HG03103 (cell line): Measurements from ENCODE around the gene DCTN1.
"Not testable (repeated sequence)": the region's sequence is repeated elsewhere in the genome, so short reads cannot be mapped to it uniquely, and the experiment has no call there.

ENCODE experiments used
- ATAC-seq: cut with Tn5 transposase; IDR thresholded peaks from one replicate; pipeline ENCODE4 v1.9.1; 2021; ENCODE audit warnings: low read depth; ENCODE audit not compliant: unreplicated experiment

DCTN1 gene

GRCh38 chr2:74373985-74374384, 6.1 kb downstream of the DCTN1 start:
- ATAC-seq = no peak

DNA sequence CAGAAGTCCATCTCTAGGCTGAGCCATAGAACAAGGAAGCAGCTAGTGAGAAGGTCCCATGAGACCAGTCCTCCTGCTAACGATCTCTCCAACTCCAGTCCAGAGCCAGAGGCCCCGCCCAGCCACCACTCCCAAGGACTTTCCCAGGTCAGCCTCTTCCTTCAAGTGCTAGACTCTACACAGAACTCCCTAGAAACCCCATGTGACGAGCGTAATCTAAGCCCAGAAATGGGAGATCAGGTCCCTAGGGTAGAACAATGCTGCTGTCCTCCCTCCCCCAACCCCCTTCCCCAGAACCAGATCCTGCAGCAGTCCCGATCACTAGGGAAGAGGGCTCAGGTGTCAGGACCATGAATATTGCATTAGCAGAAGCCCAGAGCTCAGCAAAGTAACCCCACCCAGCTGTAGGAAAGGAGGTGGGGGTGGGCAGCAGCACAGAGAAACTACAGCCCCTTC, 6.9 kb downstream of the DCTN1 start:
- ATAC-seq = no peak

- no peak for ATAC-seq
Measured at GRCh38 chr2:74372674-74373073, 7.4 kb downstream of the DCTN1 start.

- no peak for ATAC-seq
Measured at GRCh38 chr2:74371421-74371820, 8.7 kb downstream of the DCTN1 start.

DNA sequence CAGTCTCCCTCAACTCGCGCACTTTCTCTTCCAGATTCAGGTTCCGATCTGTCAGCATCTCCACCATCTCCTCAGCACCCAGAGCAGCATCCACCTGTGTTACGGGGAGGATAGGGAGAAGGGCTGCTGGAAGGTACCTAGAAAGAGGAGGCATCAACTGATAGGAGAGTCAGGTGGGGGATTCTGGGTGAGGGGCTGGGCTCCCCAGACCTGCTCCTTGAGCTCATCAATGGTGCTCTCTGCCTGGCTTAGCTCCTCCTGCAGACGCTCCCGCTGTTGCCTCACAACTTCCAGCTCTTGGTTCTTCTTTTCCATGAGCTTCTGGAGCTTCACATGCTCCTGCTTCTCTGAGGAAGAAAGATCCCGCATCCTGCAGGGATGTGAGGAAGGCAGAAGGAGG, 10.1 kb downstream of the DCTN1 start:
- no peak for ATAC-seq

DNA sequence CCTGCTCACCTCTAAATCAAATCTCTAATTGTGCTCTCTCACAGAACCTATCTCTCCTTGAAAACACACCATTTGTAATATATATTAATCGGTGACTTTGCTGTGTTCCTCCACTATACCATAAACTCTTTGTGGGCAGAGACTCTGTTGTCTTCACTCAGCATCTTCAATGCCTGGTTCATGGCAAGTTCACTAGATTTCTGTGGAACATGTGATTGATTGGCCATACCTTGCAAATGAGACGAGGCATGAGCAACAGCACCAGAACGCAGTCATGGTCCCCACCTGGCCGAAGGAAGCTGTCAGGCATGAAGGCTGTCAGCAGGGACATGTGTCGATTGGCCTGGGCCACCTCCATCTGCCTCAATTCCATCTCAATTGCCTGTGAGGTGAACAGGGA, 11.6 kb downstream of the DCTN1 start:
- ATAC-seq = no peak

DNA sequence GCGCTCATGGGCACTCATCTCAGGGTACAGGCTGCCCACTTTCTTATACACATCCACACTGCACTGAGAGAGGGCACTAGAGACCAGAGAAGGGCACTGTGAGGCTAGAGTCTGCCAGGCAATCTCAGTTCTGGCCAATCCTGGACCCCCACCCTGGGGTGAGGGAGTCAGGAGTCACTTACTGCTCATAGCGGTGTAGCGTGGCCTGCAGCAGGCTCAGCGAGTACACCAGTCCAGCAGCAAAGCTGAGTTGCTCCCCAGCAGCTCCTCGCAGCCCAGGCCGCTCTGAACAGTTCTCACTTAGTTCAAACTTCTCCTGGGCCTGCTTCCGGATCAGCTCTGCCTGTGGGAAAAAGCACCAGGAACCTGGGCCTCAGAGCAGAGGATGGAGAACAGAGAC, 12.3 kb downstream of the DCTN1 start:
- ATAC-seq = no peak

GRCh38 chr2:74366036-74366435, 14.1 kb downstream of the DCTN1 start:
- no peak for ATAC-seq

GRCh38 chr2:74364533-74365505, 15.3 kb downstream of the DCTN1 start:
- ATAC-seq = no peak

- ATAC-seq = no peak
Measured at GRCh38 chr2:74361327-74361726, 18.8 kb downstream of the DCTN1 start.

DNA sequence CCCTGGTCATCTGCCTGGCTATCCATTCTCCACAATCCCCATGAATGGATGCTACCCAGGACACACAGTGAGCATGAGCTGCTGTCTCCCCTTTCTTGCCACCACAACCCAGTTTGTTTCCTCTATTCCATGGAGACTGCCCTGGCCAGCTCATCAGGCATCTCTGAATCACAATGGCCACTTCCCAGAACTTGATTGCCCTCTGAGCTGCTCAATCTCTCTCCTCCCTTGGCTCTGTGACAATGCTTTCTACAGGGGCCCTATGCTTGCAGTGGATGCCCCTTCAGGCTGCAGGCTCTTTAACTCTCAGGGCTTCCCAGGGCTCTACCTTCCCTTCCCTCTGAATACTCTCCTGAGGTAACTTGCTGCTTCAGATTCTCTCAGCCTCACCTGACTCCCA, 22.5 kb downstream of the DCTN1 start:
- ATAC-seq = no peak

DNA sequence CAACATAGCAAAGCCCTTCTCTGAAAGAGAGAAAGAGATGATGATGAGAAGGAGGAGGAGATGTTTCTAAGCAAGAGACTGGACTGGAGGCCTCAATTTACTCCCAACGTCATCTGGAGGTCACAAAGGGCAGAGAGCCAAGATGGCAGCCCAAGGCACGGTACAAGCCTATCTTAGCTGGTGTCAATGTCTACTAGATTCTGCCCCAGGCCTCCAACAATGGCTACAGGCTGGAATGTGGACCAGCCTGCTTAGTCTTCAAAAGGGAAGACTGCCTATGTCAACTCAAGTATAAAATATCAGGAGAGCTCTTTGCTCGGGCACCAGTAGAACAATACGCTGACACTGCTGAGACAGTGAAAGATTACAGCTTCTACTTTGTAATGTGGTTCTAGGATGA, 30.2 kb downstream of the DCTN1 start:
- no peak for ATAC-seq

GRCh38 chr2:74347742-74348141, 32.4 kb downstream of the DCTN1 start:
- no peak for ATAC-seq

- ATAC-seq = no peak
Measured at GRCh38 chr2:74347303-74347702, 32.8 kb downstream of the DCTN1 start.

- ATAC-seq = no peak
Measured at GRCh38 chr2:74345272-74345943, 34.7 kb downstream of the DCTN1 start.

GRCh38 chr2:74343316-74343715, 36.8 kb downstream of the DCTN1 start, which contains the start of gene SLC4A5:
Gene SLC4A5, minus strand, starts transcription at chr2:74343416. Its CDS starts 28,393 bp downstream, at chr2:74315023.
- no peak for ATAC-seq

GRCh38 chr2:74336227-74336626, 43.9 kb downstream of the DCTN1 start:
- not testable (repeated sequence) for ATAC-seq

DNA sequence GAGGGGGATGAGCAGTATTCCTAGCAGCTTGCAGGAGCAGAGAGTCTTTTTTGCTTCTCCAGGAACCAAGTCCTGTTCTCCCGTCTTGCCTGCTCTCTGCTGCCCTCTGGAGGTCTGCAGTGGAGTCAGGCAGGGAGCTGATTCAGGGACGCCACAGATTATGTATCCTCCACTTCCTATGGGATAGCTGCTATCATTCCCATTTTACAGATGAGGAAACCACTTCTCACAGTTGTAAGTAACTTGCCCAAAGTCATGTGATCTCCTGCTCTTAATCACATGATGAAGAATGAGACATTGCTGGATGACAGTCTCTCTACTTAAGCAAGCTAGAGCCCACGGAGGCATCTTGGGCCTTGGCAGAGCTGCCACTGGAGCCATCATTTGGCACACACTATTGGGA, 45.2 kb downstream of the DCTN1 start:
- no peak for ATAC-seq

DNA sequence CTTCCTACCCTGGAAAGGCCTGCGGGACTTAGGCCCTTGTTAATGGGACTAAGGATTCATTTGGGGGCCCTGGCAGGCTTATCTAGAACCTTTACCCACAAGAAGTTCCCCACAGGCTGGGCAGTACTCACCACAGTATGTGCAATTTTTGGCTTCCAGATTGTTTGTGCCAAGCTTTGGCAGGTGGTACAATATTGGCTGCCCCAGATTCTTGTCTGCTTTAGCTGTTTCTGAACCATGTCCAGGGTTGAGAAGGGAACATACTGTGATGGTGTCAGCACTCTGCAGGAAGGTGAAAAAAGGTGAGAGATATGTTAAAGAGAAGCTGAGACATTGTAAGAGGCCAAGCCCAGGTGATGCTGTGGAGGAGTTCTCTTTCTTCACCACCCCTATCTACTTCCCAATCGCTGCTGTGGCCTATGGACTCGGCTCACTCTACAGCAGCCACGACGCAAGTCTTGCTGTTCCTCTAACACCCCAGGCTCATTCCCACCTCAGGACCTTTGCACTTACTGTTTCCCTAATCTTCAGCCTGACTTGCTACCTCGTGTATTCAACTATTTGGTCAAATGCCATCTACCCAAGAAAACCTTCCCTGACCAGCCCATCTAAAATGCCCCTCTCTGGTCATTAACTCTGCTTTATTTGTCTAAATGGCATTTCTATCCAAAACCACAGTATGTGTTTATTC, 46.1 kb downstream of the DCTN1 start:
- no peak for ATAC-seq

DNA sequence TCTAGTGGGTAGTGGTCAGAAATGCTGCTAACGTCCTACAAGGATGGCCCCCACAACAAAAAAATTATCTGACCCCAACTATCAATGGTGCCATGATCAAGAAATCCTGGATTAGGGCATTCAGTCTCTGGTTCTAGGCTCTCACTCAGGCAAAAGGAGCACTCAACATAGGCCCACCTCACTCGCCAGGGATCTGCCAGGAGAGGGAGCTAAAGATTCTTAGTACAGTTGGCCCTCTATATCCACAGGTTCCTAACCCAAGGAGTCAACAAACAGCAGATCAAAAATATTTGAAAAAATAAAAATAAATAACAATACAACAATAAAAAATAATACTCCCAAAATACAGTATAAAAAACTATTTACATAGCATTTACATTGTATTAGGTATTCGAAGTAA, 46.9 kb downstream of the DCTN1 start:
- no peak for ATAC-seq

DNA sequence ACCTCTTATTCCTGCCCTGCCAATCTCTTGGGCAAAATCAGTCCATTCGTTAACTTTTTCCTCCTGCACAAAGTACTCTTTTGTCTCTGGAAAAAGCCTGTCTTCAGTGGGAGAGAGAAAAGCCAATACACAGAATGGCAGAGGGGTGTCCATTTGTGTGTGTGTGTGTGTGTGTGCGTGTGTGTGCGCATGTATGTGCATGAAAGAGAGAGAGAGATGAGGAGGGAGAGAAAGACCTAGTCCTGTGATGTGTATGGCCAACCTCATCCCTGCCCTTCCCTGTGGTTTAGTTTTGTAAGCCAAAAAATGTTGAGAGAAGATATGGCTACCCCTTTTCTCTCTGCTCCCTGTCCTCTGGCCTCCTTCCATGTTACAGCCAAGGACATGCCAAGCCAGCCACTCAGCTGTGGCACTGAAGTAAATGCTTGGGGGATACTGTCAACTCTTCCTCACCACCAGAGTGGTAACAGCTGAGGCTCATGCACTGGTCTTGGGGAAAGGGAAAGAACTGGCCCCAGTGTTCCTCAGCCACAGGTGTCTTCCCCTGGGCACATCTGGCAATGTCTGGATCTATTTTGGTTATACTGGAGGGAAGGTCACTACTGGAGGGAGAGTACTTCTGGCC, 47.4 kb downstream of the DCTN1 start:
- ATAC-seq = no peak
